ENCODE data around the gene HLF.

Gene HLF

GRCh38 chr17:55267777-55268648 lies 3.3 kb downstream of the HLF start:
- no peak overlapping the region for H3K4me3 ChIP-seq (replicated peaks in 1 of 2; ENCODE audit: low read depth in 2 of 2, low read length in 2 of 2)
- DNase-seq (ENCODE audit: low read depth in 2 of 2) = no peak
- no peak for TF ChIP-seq CTCF (IDR thresholded peaks at IDR 0.05; ENCODE audit: low read depth, low read length)

GRCh38 chr17:55268649-55269480 lies 4.1 kb downstream of the HLF start:
- DNase-seq (ENCODE audit: low read depth in 2 of 2) = no peak
- no peak overlapping the region for H3K4me3 ChIP-seq (replicated peaks in 1 of 2; ENCODE audit: low read depth in 2 of 2, low read length in 2 of 2)
- no peak for TF ChIP-seq CTCF (IDR thresholded peaks at IDR 0.05; ENCODE audit: low read depth, low read length)

- no peak for TF ChIP-seq CTCF (IDR thresholded peaks at IDR 0.05; ENCODE audit: low read depth, low read length)
- H3K4me3 ChIP-seq (replicated peaks in 1 of 2; ENCODE audit: low read depth in 2 of 2, low read length in 2 of 2) = no peak overlapping the region
- DNase-seq (ENCODE audit: low read depth in 2 of 2) = no peak
These were observed 5.1 kb downstream of the HLF start for GRCh38 chr17:55269894-55270293.

- no peak for DNase-seq (ENCODE audit: low read depth in 2 of 2)
- H3K4me3 ChIP-seq (replicated peaks in 1 of 2; ENCODE audit: low read depth in 2 of 2, low read length in 2 of 2) = no peak overlapping the region
- TF ChIP-seq CTCF (IDR thresholded peaks at IDR 0.05; ENCODE audit: low read depth, low read length) = no peak
These were observed 6.4 kb downstream of the HLF start for GRCh38 chr17:55271223-55271571.

- no peak for TF ChIP-seq CTCF (IDR thresholded peaks at IDR 0.05; ENCODE audit: low read depth, low read length)
- DNase-seq (ENCODE audit: low read depth in 2 of 2) = no peak
- H3K4me3 ChIP-seq (replicated peaks in 1 of 2; ENCODE audit: low read depth in 2 of 2, low read length in 2 of 2) = no peak overlapping the region
These were observed 7.4 kb downstream of the HLF start for GRCh38 chr17:55271958-55272710.

- DNase-seq (ENCODE audit: low read depth in 2 of 2) = no peak
- no peak overlapping the region for H3K4me3 ChIP-seq (replicated peaks in 1 of 2; ENCODE audit: low read depth in 2 of 2, low read length in 2 of 2)
- TF ChIP-seq CTCF (IDR thresholded peaks at IDR 0.05; ENCODE audit: low read depth, low read length) = no peak
These were observed 8.2 kb downstream of the HLF start for GRCh38 chr17:55272711-55273578.
